IPS-15b (cell line): Measurements from ENCODE around the gene RABEP1.
"Not testable (repeated sequence)": the region's sequence is repeated elsewhere in the genome, so short reads cannot be mapped to it uniquely, and the experiment has no call there.

Experiments
- H3K27me3 ChIP-seq: one replicate; pipeline ENCODE4 v1.6.1; 2013; ENCODE audit warnings: low read length; ENCODE audit not compliant: control insufficient read depth, insufficient read depth
- H3K36me3 ChIP-seq: one replicate; pipeline ENCODE4 v1.6.1; 2013; ENCODE audit warnings: low read length; ENCODE audit not compliant: control insufficient read depth, insufficient read depth
- H3K4me1 ChIP-seq: one replicate; pipeline ENCODE4 v1.6.1; 2013; ENCODE audit warnings: mild to moderate bottlenecking, low read length; ENCODE audit not compliant: control insufficient read depth, insufficient read depth
- H3K4me3 ChIP-seq: one replicate; pipeline ENCODE4 v1.5.1; 2013; ENCODE audit warnings: low read depth, low read length
- H3K9ac ChIP-seq: one replicate; pipeline ENCODE4 v1.6.1; 2013; ENCODE audit warnings: low read depth, mild to moderate bottlenecking, low read length
- H3K9me3 ChIP-seq: one replicate; pipeline ENCODE4 v1.6.1; 2013; ENCODE audit warnings: mild to moderate bottlenecking, low read length; ENCODE audit not compliant: control insufficient read depth, insufficient read depth

Gene RABEP1, protein sequence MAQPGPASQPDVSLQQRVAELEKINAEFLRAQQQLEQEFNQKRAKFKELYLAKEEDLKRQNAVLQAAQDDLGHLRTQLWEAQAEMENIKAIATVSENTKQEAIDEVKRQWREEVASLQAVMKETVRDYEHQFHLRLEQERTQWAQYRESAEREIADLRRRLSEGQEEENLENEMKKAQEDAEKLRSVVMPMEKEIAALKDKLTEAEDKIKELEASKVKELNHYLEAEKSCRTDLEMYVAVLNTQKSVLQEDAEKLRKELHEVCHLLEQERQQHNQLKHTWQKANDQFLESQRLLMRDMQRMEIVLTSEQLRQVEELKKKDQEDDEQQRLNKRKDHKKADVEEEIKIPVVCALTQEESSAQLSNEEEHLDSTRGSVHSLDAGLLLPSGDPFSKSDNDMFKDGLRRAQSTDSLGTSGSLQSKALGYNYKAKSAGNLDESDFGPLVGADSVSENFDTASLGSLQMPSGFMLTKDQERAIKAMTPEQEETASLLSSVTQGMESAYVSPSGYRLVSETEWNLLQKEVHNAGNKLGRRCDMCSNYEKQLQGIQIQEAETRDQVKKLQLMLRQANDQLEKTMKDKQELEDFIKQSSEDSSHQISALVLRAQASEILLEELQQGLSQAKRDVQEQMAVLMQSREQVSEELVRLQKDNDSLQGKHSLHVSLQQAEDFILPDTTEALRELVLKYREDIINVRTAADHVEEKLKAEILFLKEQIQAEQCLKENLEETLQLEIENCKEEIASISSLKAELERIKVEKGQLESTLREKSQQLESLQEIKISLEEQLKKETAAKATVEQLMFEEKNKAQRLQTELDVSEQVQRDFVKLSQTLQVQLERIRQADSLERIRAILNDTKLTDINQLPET

DNA sequence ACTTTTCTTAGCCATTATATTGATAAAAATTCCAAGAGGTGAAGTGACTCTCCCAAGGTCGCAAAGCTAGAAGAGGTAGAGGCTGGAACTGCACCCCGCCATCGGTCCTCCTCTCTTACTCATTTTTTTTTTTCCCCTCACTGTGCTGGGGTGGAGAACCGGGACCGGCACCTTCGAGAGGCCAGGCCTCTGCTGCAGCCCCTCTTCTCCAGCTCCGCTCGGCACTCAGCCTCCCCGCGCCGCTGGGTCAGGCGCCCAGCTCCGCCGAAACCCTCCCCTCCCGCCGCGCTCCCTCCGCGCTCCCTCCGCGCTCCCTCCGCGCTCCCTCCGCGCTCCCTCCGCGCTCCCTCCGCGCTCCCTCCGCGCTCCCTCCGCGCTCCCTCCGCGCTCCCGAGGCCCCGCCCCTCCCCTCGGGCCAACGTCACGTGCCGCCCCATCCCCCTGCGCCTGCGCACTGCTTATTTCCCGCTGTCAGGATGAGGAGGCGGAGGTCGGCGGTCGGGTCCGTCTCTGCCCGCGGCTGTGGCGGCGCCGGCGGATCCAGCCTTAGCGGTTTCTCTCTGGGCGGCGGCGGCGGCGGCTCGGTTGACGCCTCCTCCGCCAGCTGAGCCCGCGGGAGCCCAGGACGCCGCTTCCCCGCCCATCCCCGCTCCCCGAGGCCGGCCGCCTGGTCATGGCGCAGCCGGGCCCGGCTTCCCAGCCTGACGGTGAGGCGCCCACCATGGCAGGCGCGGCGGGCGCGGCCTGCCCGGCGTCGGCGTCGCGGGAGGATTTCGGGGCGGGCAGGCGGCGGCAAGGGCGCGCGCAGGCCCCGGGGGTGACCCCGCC is at the start of gene RABEP1:
RABEP1 (plus strand) TSS at position 471 of the 828 bp plus-strand sequence; CDS start at position 674, 203 bp downstream.
- Histone ChIP-seq H3K9me3 (no peaks in the 10 kb centered on the region), H3K36me3 (no peaks in the 10 kb centered on the region), H3K27me3 (peaks cover 3% of the 10 kb centered on the region), H3K9ac (peak within 1 kb of the TSS; percentile 60), H3K4me3 (peak within 1 kb of the TSS; percentile 85), H3K4me1 (peaks cover 12% of the 10 kb centered on the region)

DNA sequence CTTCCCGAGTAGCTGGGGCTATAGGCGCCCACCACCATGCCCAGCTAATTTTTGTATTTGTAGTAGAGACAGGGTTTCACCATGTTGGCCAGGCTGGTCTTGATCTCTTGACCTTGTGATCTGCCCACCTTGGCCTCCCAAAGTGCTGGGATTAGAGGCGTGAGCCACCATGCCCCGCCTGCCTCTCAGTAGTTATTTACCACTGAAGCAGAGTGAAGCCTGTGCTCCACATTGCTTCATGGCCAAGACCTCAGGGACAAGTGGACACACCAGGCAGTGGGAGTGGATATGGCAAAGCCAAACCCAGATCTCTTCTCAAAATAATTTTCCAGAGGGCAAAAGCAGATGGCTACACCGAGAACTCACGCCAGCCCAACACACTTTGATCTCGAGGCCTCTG is 48.6 kb upstream of the RABEP1 start:
- H3K27me3 ChIP-seq, H3K9me3 ChIP-seq, H3K4me1 ChIP-seq, H3K36me3 ChIP-seq, H3K9ac ChIP-seq, H3K4me3 ChIP-seq: not testable (repeated sequence)

DNA sequence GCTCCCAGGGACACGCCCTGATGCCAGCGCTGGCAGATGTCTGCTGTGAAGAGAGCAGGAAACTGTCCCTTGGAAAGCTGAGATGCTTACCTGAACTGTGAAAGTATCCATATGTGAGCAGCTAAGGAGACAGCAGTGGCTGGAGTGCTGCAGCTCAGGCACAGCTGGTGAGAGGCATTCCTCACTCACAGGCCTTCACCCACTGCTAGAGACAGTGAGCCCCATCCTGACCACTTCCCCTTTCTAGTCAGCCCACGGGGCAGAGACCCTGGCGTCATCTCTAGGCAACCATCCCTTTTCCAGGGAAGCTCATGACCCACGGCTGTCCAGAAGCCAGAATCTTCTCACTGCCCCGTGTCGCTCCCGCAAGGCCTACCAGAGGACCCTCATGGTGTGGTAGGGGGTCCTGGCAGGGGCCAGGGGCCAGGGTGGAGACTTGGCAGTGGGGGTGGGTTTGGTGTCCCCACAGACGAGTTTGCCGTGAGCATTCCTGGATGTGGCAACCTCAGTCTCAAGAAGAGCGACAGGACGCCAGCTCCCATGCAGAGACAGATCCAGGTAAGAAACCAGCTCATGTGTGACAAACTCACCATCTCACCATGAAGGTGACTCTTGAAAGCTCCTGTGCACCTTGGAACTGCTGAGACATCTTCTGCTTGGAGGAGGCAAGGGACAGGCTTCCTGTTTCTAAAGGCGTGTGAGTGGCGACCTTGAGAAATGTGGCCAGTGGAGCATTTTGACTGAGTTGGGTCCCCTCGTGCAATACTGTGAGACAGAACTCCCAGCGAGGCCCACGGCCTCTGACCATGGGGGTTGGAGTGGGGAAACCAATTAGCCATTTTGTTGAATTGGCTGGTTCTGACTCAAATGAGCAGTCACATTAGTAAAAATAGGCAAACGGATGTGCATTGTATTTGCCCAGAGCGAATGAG is 47.2 kb upstream of the RABEP1 start, which contains the start of gene SCIMP:
SCIMP (minus strand) TSS at position 216 of the 932 bp plus-strand sequence; CDS start at position 111, 105 bp downstream.
- H3K4me1 ChIP-seq: no peaks in the 10 kb centered on the region
- H3K36me3 ChIP-seq: no peaks in the 10 kb centered on the region
- H3K9ac ChIP-seq: no peak within 1 kb of the TSS
- no peak within 1 kb of the TSS for H3K4me3 ChIP-seq
- no peaks in the 10 kb centered on the region for H3K27me3 ChIP-seq
- H3K9me3 ChIP-seq: no peaks in the 10 kb centered on the region

DNA sequence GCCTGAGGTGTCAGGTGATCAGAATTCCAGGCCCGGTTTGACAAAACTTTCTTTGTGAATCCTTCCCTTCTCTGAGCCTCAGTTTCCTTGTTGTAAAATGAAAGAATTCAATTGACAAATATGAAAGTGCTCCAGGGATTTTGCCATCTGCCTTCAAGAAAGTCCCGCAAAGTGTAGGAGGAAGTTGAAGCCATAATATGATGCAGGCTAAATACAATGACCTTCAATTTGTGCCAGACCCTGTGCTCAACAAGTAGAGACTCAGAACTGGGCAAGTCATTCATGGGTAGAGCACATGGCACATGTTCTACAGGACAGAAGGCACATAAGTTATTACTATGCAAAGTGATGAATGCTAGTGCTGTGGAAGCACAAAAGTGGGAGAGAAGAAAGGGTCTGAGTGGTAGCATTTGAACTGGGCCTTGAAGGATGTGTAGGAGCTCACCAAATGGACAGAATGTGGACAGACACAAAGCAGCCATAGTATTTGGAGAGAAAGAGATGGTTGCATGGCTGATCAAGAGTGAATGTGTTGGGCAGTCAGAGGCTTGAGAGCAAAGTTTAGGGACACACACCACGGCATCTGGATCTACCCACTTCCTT is 45.0 kb upstream of the RABEP1 start:
- no peak overlapping the region for H3K9ac ChIP-seq
- no peak overlapping the region for H3K4me3 ChIP-seq
- no peaks in the 10 kb centered on the region for H3K4me1 ChIP-seq

DNA sequence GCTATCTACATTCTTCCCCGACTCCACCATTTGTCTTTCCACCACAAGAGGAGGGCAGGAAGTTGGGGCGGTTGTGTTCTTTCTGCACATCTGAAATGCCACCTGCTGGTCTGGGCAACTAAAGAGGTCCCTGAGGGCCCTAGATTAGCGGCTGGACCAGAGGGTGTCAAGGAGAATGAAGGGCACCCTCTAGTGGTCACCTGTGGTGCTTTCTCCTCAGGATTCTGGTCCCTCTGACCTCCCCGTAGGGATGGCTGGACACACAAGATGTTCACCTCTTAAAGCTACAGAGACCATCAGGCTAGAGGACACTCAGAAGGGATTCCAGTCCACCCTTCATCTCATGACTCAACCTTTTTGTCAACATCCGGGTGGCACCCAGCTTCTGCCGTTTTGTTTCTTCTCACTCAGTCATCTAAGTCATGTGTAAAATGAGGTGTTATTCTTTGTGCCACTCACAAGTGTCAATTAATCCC is 44.5 kb upstream of the RABEP1 start:
- Histone ChIP-seq H3K9me3 (no peaks in the 10 kb centered on the region), H3K4me1 (no peaks in the 10 kb centered on the region), H3K9ac (no peak overlapping the region), H3K36me3 (no peaks in the 10 kb centered on the region), H3K27me3 (no peaks in the 10 kb centered on the region), H3K4me3 (no peak overlapping the region)

More for the DNA sequence above, 45.0 kb upstream of the RABEP1 start:
- H3K9me3 ChIP-seq: no peaks in the 10 kb centered on the region
- no peaks in the 10 kb centered on the region for H3K27me3 ChIP-seq
- H3K36me3 ChIP-seq: no peaks in the 10 kb centered on the region

DNA sequence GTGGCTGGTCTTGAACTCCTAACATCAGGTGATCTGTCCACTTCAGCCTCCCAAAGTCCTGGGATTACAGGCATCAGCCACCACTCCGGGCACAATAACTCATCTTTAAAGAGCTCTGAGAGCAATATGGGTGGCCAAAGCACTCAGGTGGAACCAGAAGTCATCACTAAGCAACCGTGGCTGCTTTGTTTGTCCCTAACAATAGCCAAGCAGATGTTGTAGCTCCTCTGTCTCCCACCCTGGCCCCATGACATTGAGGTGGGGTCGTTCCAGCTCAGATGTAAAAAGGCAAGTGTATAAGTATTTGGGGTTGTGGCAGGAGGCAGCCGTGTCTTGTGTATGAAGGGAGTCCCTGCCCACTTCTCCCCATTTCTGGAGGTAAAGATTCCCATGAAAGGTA is 43.8 kb upstream of the RABEP1 start:
- H3K9me3 ChIP-seq: no peaks in the 10 kb centered on the region
- H3K4me3 ChIP-seq: no peak overlapping the region
- no peaks in the 10 kb centered on the region for H3K27me3 ChIP-seq
- no peak overlapping the region for H3K9ac ChIP-seq
- no peaks in the 10 kb centered on the region for H3K36me3 ChIP-seq
- no peaks in the 10 kb centered on the region for H3K4me1 ChIP-seq

DNA sequence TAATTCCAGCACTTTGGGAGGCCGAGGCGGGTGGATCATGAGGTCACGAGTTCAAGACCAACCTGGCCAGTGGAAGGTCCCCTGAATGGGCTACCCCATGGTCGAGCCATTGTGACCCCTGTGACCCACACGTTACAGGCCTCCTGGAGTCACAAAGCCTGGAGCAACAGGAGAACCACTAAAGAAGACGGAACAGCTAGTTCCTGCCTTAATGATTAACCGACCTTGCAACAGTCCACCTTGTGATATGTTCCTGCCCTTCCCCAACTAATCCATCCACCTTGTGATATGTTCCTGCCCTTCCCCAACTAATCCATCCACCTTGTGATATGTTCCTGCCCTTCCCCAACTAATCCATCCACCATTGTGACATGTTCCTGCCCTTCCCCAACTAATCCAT is 42.3 kb upstream of the RABEP1 start:
- H3K9me3 ChIP-seq, H3K27me3 ChIP-seq, H3K4me1 ChIP-seq, H3K36me3 ChIP-seq, H3K9ac ChIP-seq, H3K4me3 ChIP-seq: not testable (repeated sequence)

DNA sequence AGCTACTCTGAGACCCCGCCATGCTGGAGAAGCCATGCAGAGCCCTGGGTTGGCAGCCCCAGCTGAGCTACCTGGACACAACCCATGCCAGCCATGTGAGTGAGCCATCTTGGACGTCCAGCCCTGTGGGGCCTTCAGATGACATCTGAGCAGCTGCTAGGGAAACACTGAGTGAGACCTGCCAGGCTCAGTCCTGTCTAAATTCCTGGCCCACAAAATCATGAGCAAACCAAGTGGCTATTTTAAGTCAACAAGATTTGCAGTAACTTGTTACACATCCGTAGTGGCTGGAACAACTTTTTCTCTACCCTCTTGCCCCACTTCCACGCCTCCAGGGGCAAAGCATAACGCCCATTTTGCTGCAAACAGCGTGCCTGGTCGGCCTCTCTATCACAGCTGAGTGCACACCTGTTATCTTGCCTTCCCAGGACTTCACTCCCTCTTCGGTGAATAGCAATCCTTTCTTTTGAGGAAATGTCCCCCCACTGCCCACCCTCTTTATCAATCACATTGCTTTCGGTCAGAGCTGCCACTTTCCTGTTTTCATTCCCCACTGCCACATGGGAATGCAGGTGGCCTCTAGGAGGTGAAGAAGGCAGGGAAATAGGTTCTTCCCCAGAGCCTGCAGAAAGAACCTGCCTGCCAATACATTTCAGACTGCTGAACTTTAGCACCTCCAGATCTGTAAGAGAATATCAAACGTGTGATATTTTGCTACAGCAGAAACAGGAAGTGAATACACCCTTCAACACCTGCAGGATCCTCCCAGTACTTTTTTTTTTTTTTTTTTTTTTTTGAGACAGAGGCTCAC is 40.0 kb upstream of the RABEP1 start:
- Histone ChIP-seq H3K36me3 (no peaks in the 10 kb centered on the region), H3K9ac (no peak overlapping the region), H3K27me3 (no peaks in the 10 kb centered on the region), H3K4me1 (no peaks in the 10 kb centered on the region), H3K4me3 (no peak overlapping the region), H3K9me3 (no peaks in the 10 kb centered on the region)

DNA sequence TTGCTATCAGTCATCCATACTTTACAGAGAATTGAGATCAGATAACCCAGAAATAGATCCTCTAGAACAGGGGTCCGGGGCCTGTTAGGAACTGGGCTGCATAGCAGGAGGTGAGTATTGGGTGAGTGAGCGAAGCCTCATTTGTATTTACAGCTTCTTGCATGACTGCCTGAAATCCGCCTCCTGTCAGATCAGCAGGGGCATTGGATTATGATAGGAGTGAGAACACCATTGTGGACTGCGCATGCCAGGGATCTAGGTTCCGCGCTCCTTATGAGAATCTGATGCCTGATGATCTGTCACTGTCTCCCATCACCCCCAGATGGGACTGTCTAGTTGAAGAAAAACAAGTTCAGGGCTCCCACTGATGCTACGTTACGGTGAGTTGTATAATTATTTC is 34.5 kb upstream of the RABEP1 start:
- no peaks in the 10 kb centered on the region for H3K36me3 ChIP-seq
- H3K9ac ChIP-seq: no peak overlapping the region
- H3K4me1 ChIP-seq: no peaks in the 10 kb centered on the region
- no peak overlapping the region for H3K4me3 ChIP-seq
- no peaks in the 10 kb centered on the region for H3K9me3 ChIP-seq
- no peaks in the 10 kb centered on the region for H3K27me3 ChIP-seq
